Gastrocnemius medialis (tissue), 4 donors: Measurements from ENCODE around the gene ARMC2. TPM values are rescaled to one million over a fixed set of nuclear protein-coding genes. Genes with fewer than 3 reads are reported as not detected.
A peak's percentile ranks its signal among the peaks of the same experiment; 100 is the strongest.

Source experiments
- ATAC-seq, 2 donors: fragments of 150-250 bp; one replicate each; pipeline ENCODE4 v1.9.1; 2016
- DNase-seq, 2 donors: peaks; one replicate each; pipeline ENCODE4 v3.0.0-alpha.2; 2019
- H3K27ac ChIP-seq, 4 donors: fragments of 200-600 bp; sonication (generic); 1 replicate in 1 of 4; 2 replicates in 3 of 4; pipeline ENCODE4 v1.5.1; 2016 to 2018; ENCODE audit warnings: mild to moderate bottlenecking in 2 of 4, moderate library complexity in 1 of 4
- H3K27me3 ChIP-seq, 3 donors: fragments of 200-600 bp; sonication (generic) in 2 of 3; 1 replicate in 1 of 3; 2 replicates in 2 of 3; pipeline versions ENCODE4 v1.5.1 to v1.6.0; 2016 to 2019; ENCODE audit warnings: mild to moderate bottlenecking in 1 of 3, moderate library complexity in 1 of 3
- H3K36me3 ChIP-seq, 2 donors: fragments of 200-600 bp; sonication (generic) in 1 of 2; one replicate each; pipeline ENCODE4 v1.5.1; 2017 to 2018
- H3K4me1 ChIP-seq, 2 donors: fragments of 200-600 bp; sonication (generic) in 1 of 2; one replicate each; pipeline ENCODE4 v1.5.1; 2016 to 2017; ENCODE audit warnings: mild to moderate bottlenecking in 2 of 2
- H3K4me3 ChIP-seq, 4 donors: fragments of 200-600 bp; sonication (generic) in 3 of 4; 1 replicate in 1 of 4; 2 replicates in 3 of 4; pipeline ENCODE4 v1.5.1; 2016 to 2019; ENCODE audit warnings: mild to moderate bottlenecking in 2 of 4
- H3K9me3 ChIP-seq, 3 donors: fragments of 200-600 bp; sonication (generic) in 2 of 3; 1 replicate in 1 of 3; 2 replicates in 2 of 3; pipeline ENCODE4 v1.5.1; 2016 to 2019
- POLR2A ChIP-seq, 2 donors: fragments of 450-650 bp; IDR thresholded peaks; one replicate each; pipeline ENCODE4 v1.6.1; 2017; ENCODE audit warnings: antibody characterized with exemption in 2 of 2, mild to moderate bottlenecking in 2 of 2, moderate library complexity in 2 of 2
- in situ Hi-C, 4 donors: fragments of 200-750 bp; cut with MboI; loops; one replicate each; pipeline versions ENCODE4 v1.15.0 to v1.8.0; 2017; ENCODE audit warnings: low sequenced_read_pairs in 4 of 4
- intact Hi-C: fragments of 100-400 bp; cut with DNase I; formaldehyde crosslinking; loops from one replicate; pipeline ENCODE4 v1.15.1; 2023; ENCODE audit warnings: low total_unique reads
- total RNA-seq, 4 donors: library from RNA; depleted of rRNA; stranded (reverse); fragments of >200 nt; gene quantifications; one replicate each; pipeline versions ENCODE4 v1.1.0 to v1.2.3, GENCODE V29; 2016
- TF ChIP-seq, protein P1 (sequence below), 5 experiments: fragments of 450-650 bp in 3 of 5; fragments of 200-600 bp in 2 of 5; sonication (generic) in 2 of 5; IDR thresholded peaks in 4 of 5; conservative IDR thresholded peaks in 1 of 5; 1 replicate in 4 of 5; 2 replicates in 1 of 5; pipeline ENCODE4 v1.5.1; 2016 to 2019; ENCODE audit warnings: antibody characterized with exemption in 5 of 5, mild to moderate bottlenecking in 3 of 5, moderate library complexity in 3 of 5

ARMC2 gene
- total RNA-seq, 4 donors from 2014 or later = 0.20 to 1.8 (median 0.56) TPM

DNA sequence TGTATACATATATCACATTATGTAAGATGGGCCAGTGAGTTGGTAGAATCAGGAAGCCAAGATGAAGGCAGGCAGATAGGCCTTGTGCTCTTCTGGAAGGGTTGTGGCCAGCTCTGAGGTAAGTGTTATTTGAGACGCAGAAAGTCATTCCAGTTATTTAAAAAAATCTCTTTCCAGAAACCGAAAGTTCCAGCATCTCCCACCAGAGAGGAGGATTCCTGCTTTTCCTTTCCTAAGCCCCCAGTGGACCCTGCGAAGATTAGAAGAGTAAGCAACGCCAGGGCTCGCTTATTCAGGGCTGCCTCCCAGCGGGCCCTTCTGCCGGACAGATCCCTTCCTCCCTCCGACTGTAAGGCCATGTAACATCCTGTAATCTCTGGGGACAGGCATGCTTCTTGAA lies 20.4 kb downstream of the ARMC2 start:
- no peaks in the 10 kb centered on the region for H3K36me3 ChIP-seq
- TF ChIP-seq, protein P1, sequence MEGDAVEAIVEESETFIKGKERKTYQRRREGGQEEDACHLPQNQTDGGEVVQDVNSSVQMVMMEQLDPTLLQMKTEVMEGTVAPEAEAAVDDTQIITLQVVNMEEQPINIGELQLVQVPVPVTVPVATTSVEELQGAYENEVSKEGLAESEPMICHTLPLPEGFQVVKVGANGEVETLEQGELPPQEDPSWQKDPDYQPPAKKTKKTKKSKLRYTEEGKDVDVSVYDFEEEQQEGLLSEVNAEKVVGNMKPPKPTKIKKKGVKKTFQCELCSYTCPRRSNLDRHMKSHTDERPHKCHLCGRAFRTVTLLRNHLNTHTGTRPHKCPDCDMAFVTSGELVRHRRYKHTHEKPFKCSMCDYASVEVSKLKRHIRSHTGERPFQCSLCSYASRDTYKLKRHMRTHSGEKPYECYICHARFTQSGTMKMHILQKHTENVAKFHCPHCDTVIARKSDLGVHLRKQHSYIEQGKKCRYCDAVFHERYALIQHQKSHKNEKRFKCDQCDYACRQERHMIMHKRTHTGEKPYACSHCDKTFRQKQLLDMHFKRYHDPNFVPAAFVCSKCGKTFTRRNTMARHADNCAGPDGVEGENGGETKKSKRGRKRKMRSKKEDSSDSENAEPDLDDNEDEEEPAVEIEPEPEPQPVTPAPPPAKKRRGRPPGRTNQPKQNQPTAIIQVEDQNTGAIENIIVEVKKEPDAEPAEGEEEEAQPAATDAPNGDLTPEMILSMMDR (IDR thresholded peaks at IDR 0.05 in 4 of 5, conservative IDR thresholded peaks at IDR 0.05 in 1 of 5) = no peak
- TF ChIP-seq POLR2A (IDR thresholded peaks at IDR 0.05) = no peak
- H3K9me3 ChIP-seq = no peaks in the 10 kb centered on the region
- intact Hi-C loops (no loop called here), in situ Hi-C loops (no loop called here)
- DNase-seq = no peak
- no peak overlapping the region for H3K4me3 ChIP-seq
- no peaks in the 10 kb centered on the region for H3K4me1 ChIP-seq
- peak overlapping the region; percentile 26 to 47 (median 28) for H3K27ac ChIP-seq
- H3K27me3 ChIP-seq = no peaks in the 10 kb centered on the region
- no peak for ATAC-seq

DNA sequence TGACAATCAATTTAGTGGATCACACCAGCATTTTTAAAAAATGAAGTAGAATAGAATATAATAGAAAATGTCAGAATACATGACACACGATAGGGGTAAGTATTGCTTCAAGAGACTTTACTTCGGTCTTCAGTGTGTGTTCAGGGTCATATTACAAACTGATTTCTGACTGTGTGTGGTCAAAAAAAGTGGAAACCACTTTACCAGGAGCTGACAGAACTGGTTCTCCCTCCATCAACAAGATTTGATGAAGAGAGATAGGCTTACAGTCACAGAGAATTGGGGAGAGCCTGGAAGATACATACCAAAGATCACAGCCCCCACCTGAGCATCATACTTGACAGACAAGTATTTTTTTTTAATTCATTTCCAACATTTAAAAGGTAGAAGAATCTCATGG lies 21.7 kb downstream of the ARMC2 start:
- H3K9me3 ChIP-seq = no peaks in the 10 kb centered on the region
- TF ChIP-seq, protein P1 (IDR thresholded peaks at IDR 0.05 in 4 of 5, conservative IDR thresholded peaks at IDR 0.05 in 1 of 5) = no peak
- no peak for TF ChIP-seq POLR2A (IDR thresholded peaks at IDR 0.05)
- intact Hi-C loops = no loop called here
- no peaks in the 10 kb centered on the region for H3K27me3 ChIP-seq
- ATAC-seq = no peak
- no peak for DNase-seq
- no peaks in the 10 kb centered on the region for H3K36me3 ChIP-seq
- no peak overlapping the region for H3K4me3 ChIP-seq
- H3K4me1 ChIP-seq = no peaks in the 10 kb centered on the region
- in situ Hi-C loops = no loop called here
- no peak overlapping the region for H3K27ac ChIP-seq

DNA sequence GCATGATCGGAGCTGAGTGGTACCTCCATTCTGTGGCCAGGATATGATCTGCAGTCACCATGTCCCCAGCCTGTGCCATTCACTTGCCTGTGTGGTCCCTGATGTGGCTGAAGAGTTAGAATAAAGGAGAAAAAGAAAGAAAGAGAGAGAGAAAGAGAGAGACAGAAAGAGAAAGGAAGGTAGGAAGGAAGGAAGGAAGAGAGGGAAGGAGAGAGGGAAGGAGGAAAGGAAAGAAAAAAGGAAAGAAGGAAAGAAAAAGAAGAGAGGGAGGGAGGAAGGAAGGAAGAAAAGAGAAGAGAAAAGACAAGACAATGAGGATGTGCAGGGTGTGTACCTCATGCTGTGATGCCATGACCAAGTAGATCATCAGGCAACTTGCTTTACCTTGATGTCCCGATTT lies 22.1 kb downstream of the ARMC2 start:
- Histone ChIP-seq H3K27me3 (no peaks in the 10 kb centered on the region), H3K27ac (no peak overlapping the region), H3K36me3 (no peaks in the 10 kb centered on the region), H3K9me3 (no peaks in the 10 kb centered on the region), H3K4me3 (no peak overlapping the region), H3K4me1 (no peaks in the 10 kb centered on the region)
- in situ Hi-C loops = no loop called here
- DNase-seq (no peak), ATAC-seq (no peak)
- TF ChIP-seq POLR2A (IDR thresholded peaks at IDR 0.05) = no peak
- TF ChIP-seq, protein P1 (IDR thresholded peaks at IDR 0.05 in 4 of 5, conservative IDR thresholded peaks at IDR 0.05 in 1 of 5) = no peak
- intact Hi-C loops = no loop called here

DNA sequence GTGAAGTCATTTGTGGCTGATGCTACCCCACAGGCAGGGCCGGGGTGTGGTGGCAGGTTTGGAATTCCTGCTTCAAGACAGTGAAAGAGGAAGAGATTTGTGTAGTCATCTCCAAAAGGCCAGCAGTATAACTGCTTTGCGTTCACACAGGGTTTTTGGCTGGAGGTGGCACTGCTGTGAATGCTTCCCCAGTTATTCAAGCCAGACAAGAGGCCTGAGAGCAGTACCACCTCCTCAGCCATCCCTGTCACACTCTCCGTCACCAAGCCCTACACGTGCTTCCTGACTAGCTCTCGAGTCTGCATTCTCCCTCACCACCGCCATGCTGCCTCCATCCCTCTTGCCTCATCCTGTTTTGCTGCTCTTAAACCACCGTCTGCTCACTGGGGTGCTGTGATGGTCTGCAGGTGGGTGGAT lies 23.9 kb downstream of the ARMC2 start:
- intact Hi-C loops = no loop called here
- TF ChIP-seq, protein P1 (IDR thresholded peaks at IDR 0.05 in 4 of 5, conservative IDR thresholded peaks at IDR 0.05 in 1 of 5) = no peak
- no peak for TF ChIP-seq POLR2A (IDR thresholded peaks at IDR 0.05)
- in situ Hi-C loops = no loop called here
- ATAC-seq (no peak), DNase-seq (peak in 1 of 2 donors; percentile 29)
- no peaks in the 10 kb centered on the region for H3K9me3 ChIP-seq
- H3K36me3 ChIP-seq = no peaks in the 10 kb centered on the region
- peak overlapping the region; percentile 8 to 47 (median 40) for H3K27ac ChIP-seq
- no peaks in the 10 kb centered on the region for H3K27me3 ChIP-seq
- no peak overlapping the region for H3K4me3 ChIP-seq
- peaks cover 5 to 7% of the 10 kb centered on the region in 2 donors for H3K4me1 ChIP-seq

DNA sequence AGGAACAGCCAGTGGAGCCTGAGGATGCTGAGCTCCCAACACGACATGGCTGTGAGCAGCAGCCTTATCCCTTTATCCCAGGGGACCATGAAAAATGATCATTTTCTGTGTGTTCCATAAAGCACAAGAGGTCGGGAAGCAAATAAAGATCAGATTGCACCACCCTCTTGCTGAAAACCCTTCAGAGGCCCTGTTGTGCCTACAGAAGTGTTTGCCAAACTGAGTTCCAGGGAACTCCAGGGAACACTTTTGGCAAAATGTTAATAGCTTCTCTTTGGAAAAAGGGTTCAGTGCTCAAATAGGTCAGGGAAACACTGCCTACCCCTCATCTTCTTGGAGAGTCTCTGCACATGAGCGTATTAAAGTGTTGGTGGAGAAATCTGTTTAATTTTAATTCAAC lies 24.4 kb downstream of the ARMC2 start:
- ATAC-seq = peak; percentile 27 to 47
- TF ChIP-seq POLR2A (IDR thresholded peaks at IDR 0.05) = no peak
- TF ChIP-seq, protein P1 (IDR thresholded peaks at IDR 0.05 in 4 of 5, conservative IDR thresholded peaks at IDR 0.05 in 1 of 5) = no peak
- in situ Hi-C loops = no loop called here

More for the DNA sequence above, 24.4 kb downstream of the ARMC2 start:
- H3K27ac ChIP-seq = peak overlapping the region; percentile 8 to 47 (median 40)
- H3K9me3 ChIP-seq = no peaks in the 10 kb centered on the region
- peak in 1 of 2 donors; percentile 28 for DNase-seq
- intact Hi-C loops = no loop called here
- H3K36me3 ChIP-seq = no peaks in the 10 kb centered on the region
- no peaks in the 10 kb centered on the region for H3K27me3 ChIP-seq
- H3K4me3 ChIP-seq = no peak overlapping the region
- peaks cover 9 to 11% of the 10 kb centered on the region in 2 donors for H3K4me1 ChIP-seq
